RKO (cell line): ENCODE measurements around the gene IL9R.
A peak's percentile ranks its signal among the peaks of the same experiment; 100 is the strongest.
"Not testable (repeated sequence)": the region's sequence is repeated elsewhere in the genome, so short reads cannot be mapped to it uniquely, and the experiment has no call there.

Source experiments
- DNase-seq: peaks from one replicate; pipeline ENCODE4 v3.0.0-alpha.2; 2016; ENCODE audit warnings: low spot score

The IL9R gene, protein sequence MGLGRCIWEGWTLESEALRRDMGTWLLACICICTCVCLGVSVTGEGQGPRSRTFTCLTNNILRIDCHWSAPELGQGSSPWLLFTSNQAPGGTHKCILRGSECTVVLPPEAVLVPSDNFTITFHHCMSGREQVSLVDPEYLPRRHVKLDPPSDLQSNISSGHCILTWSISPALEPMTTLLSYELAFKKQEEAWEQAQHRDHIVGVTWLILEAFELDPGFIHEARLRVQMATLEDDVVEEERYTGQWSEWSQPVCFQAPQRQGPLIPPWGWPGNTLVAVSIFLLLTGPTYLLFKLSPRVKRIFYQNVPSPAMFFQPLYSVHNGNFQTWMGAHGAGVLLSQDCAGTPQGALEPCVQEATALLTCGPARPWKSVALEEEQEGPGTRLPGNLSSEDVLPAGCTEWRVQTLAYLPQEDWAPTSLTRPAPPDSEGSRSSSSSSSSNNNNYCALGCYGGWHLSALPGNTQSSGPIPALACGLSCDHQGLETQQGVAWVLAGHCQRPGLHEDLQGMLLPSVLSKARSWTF

GRCh38 chrX:155997436-155997835 is at the start of gene IL9R:
Gene IL9R, plus strand, starts transcription at chrX:155997696. Its CDS starts 64 bp downstream, at chrX:155997760.
- DNase-seq: no peak

- no peak for DNase-seq
Measured at GRCh38 chrX:155949098-155949497, 48.4 kb upstream of the IL9R start.

DNA sequence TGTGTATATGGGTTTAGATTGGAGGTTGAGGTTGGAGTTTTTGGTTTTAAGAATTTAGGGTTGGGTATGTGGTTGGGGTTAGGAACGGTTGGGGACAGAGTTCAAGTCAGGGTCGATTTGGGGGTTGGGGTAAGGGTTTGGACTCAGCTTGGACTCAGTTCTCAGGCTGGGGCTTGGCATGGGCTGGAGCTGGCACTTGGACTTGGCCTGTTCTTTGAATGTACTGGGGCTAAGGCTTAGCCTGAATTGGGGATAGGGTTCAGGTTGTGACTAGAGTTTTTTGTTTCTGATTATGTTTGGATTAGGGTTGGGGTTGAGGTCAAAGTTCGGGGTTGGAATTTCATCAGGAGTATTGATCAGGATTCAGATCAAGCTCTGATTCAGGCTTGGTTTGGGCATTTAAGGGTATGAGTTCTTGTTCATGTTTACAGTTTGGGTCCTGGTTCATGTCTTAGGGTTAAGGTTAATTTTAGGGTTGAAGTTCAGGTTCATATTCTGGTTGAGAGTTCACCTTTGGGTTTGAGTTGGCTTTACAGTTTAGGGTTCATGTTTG is 46.2 kb upstream of the IL9R start:
- DNase-seq: no peak

- no peak for DNase-seq
Measured at GRCh38 chrX:155953055-155953454, 44.4 kb upstream of the IL9R start.

GRCh38 chrX:155954793-155955192 is 42.7 kb upstream of the IL9R start:
- no peak for DNase-seq

DNA sequence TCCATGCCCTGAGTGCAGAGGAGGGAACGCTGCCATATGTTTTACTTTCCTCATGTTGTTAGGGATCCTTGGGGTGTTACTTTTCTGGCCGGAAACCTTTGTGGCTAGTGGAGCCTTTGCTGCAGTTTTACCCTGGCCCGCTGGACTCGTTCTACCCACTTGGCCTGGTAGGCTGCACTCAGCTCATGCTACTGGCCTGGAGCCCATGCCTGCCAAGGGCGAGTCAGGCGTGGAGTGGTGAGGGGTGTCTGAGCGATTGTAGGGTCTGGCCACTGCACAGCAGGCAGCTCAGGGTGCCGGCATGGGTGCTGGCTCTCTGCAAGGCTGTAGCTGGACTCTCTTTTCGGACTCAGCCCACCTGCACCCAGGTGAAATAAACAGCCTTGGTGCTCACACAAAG is 41.4 kb upstream of the IL9R start:
- DNase-seq: no peak

DNA sequence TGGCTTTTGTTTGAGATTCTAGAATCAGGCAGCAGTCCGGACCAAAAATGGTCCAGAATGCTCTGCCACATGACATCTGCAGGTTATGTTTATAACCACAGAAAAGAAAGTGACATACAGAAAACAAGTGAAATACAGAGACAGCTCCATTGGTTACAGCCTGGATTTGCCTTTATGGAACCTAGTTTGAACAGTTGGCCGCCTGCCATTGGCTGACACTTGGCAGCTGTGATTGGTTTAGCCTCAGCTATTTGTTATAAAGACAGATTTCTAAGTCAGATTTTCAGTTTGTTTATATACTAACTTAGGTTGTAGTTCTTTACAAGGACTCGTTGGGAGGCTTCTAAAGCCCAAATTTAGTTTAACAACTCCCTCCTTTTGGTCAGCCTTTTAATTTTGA is 40.8 kb upstream of the IL9R start:
- no peak for DNase-seq

GRCh38 chrX:155957843-155958242 is 39.7 kb upstream of the IL9R start:
- no peak for DNase-seq

- no peak for DNase-seq
Measured at GRCh38 chrX:155959018-155959587, 38.4 kb upstream of the IL9R start.

DNA sequence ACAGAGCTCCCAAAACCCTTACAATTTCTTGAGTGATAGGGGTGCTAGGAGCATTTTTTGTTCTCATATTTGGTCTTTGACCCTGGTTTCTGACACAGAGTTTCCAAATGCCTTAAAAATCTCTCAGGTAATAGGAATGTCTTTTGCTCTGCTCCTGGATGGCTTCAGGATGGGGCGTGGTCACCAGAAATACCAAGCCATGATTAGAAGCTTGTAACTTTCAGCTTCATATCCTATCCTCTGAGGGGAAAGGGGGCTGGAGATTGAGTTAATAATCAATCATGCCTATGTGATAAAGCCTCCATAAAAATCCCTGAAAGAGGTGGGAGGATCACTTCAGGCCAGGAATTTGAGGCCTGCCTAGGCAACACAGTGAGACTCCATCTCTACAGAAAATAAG is 34.6 kb upstream of the IL9R start:
- DNase-seq: no peak

DNA sequence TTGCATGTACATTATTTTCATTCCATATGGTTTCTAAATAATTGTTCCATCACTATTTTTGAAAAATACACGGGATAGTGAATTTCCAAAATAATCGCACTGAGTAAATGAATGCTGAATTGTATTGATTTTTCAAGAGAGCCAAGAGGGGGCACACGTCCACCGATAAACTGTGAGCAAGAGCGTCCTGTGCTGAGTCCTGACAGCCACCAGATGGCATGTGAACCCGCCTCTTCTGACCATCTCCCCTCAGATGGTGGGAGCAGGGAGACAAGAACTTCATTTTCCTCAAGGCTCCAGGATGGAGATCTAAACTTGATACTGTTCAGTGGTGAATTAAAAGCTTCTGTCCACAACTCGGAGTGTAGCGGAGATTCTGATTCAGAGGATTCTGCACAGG is 30.6 kb upstream of the IL9R start:
- DNase-seq: peak; percentile 89

DNA sequence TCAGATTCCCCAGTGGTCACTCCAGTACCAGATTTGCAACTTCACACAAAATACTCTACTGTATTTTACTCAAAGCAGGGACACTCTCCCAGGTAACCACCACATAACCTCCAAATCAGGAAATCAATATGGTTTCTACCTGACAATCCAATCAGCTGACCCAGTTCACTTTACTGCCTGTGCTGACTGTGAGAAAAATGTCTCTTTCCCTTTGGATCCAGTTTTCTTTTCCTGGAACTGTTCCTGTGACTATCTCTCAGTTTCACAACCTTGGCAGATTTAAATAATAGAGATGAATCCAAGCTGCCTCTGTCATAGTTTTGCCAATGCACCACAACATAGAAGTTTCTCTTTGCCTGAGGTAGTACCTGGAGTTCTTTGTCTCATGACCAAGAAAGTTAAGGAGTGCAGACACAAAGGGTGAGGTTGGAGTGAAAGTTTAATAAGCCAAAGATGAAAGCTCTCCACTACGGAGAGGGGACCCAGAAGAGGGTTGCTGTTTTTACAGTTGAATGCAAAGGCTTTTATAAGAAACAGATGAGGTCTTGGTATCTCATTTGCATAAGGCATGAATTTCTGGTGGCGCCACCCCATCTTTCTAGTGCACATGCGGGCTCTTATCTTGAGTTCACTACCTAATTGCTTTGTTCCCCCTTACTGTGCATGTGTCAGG is 29.7 kb upstream of the IL9R start:
- DNase-seq: no peak

DNA sequence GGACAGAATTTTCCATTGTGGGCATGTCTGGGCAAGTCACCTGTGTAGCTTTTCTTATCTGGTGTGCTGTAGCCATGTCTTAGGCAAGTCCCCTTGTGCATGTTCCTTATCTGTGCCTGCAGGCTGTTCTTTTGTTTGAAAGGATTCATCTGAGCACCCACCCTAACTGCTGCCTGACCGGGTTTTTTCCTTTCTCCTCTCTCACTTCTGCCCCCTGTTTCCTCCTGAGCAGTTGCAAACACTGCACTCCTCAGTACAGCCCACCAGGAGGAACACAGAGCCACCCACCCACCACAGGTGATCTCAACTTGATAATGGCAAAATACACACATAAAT is 29.2 kb upstream of the IL9R start:
- DNase-seq: no peak

DNA sequence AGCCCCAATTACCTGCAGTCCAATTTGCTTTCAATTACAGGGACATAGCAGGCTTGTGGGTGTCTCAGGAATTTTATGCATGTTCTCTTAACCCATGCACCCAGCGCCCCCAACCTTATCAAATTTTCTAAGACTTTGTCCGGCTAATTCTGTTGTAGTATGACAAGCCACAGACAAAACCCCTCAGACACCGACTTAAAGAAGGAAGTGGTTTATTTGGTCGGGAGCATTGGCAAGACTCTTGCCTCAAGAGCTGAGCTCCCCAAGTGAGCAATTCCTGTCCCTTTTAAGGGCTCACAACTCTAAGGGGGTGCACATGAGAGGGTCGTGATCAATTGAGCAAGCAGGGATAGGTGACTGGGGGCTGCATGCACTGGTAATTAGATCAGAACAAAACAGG is 28.7 kb upstream of the IL9R start:
- DNase-seq: no peak

GRCh38 chrX:155971658-155972057 is 25.8 kb upstream of the IL9R start:
- not testable (repeated sequence) for DNase-seq

GRCh38 chrX:155972241-155972640 is 25.3 kb upstream of the IL9R start:
- not testable (repeated sequence) for DNase-seq

GRCh38 chrX:155983326-155983725 is 14.2 kb upstream of the IL9R start:
- no peak for DNase-seq

DNA sequence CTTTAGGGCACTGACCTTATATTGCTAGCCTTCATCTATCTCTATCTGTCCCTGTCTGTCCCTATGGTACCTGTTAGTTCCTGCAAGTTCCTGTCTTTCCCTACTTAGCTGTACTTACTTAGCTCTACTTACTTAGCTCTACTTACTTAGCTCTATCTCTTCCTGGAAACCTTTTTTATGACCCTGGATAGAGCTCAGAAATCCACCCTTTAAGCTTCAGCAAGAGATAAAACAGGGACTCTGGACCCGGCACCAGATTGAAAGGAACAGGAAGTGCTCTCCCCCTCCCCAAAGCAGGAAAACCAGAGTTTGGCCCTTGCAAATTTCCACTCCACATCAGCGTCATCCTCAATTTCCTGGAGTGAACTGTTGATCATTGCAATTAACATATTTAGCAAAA is 12.3 kb upstream of the IL9R start:
- no peak for DNase-seq

DNA sequence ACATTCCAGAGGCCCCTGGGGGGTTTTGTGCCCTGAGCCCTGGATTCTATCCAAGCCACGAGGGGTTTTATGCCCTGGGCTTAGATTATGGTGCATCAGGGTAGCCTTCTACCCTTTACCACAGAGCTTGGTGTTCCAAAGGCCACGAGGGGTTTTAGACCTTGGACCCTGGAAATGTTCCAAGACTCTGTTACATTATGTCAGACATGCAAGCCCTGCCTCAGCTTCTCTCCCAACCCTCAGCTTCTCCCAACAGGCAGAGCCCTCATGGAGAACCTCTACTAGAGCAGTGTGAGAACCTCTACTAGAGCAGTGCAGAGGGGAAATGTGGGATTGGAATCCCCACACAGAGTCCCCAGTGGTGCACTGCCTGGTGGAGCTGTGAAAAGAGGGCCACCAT is 10.5 kb upstream of the IL9R start:
- DNase-seq: not testable (repeated sequence)

DNA sequence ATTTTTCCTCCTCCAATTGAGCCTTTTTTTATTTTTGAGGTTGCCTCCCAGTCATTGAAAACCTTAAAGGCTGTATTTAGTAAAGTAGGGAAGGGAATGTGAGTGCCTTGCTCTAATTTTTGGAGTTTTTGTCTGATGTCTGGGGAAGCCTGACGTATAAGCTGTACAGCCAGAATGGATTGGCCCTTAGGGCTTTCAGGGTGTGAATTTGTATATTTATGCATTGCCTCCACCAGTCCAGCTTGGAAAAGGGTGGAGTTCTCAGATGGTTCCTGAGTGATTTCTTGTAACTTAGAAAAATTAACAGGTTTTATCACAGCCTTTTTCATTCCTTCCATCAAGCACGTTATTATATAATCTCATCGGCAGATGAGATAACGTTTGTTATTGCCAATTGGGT is 8.6 kb upstream of the IL9R start:
- no peak for DNase-seq

DNA sequence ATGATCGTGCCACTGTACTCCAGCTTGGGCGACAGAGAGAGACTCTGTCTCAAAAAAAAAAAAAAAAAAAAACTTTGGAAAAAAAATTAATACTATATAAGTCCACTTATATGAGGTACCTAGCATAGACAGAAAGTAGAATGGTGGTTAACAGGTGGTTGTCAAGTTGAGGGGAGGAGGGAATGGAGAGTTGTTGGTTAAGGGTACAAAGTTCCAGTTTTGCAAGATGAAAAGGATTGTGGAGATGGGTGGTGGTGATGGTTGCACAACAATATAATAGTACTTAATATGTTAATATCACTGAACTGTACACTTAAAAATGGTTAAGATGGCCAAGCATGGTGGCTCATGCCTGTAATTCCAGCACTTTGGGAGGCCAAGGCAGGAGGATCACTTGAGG is 4.1 kb upstream of the IL9R start:
- no peak for DNase-seq

DNA sequence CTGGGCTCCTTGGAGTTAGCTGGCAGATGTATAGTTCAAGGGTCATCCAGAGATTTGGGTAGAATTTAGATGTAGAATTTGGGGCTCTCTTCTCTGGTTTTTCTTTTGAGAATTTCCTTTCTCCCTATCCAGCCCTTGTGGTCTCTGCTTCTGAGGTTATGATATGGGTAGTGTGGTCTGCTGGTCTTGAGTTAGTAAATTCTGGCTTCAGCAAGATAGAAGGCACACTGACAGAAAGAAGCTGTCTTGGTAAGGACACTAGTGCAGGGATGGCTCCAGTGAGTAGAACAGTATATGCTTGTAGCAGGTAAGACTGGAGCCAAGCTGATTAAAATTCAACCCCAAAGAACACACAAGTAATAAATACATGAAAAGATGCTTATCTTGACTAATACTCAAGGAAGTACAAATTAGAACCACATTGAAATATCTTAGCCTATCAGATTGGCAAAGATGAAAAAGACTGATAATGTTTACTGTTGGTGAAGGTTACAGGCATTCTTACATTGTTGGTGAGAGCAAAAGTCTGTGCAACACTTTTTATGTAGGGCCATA is 2.1 kb upstream of the IL9R start:
- DNase-seq: no peak

DNA sequence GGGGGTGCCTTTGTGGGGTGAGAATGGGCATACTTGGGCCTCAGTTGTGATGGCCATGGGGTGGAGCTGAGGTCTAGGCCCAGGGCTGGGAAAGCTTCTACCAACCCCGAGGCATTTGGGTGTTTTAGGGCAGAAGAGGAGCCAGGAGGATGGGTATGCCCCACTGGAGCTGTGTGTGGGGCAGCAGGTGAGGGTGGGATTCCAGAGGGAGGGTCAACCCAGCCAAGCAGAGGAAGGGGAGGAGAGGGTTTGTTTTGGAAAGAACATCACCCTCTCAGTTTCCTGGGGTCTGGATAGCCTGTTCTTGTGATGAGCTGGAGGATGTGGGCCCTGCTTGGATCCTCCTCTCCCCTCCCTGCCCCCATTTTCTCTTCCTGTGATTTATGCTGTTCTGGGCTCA is 620 bp downstream of the IL9R start:
- no peak for DNase-seq
